Glutamatergic neuron (in vitro differentiated cells): ENCODE results near the gene PGAP3. TPM values are rescaled to one million over a fixed set of nuclear protein-coding genes. Genes with fewer than 3 reads are reported as not detected.

ENCODE experiments used
- DNase-seq: peaks from one replicate; pipeline ENCODE4 v3.0.0; 2022
- H3K27ac Mint-ChIP-seq: one replicate; pipeline ENCODE4 v1.8.0; 2020; ENCODE audit warnings: mild to moderate bottlenecking, mixed read lengths, inconsistent platforms; ENCODE audit not compliant: unreplicated experiment
- H3K27me3 Mint-ChIP-seq: one replicate; pipeline ENCODE4 v1.8.0; 2020; ENCODE audit warnings: mild to moderate bottlenecking, moderate library complexity, mixed read lengths, inconsistent platforms; ENCODE audit not compliant: unreplicated experiment
- H3K36me3 Mint-ChIP-seq: one replicate; pipeline ENCODE4 v1.8.0; 2020; ENCODE audit warnings: mild to moderate bottlenecking, mixed read lengths, inconsistent platforms; ENCODE audit not compliant: unreplicated experiment
- H3K4me1 Mint-ChIP-seq: one replicate; pipeline ENCODE4 v1.8.0; 2020; ENCODE audit warnings: mild to moderate bottlenecking, low read depth, mixed read lengths, inconsistent platforms; ENCODE audit not compliant: unreplicated experiment
- H3K4me3 Mint-ChIP-seq: one replicate; pipeline ENCODE4 v1.8.0; 2020; ENCODE audit warnings: mild to moderate bottlenecking, mixed read lengths, inconsistent platforms; ENCODE audit not compliant: unreplicated experiment
- H3K9me3 Mint-ChIP-seq: one replicate; pipeline ENCODE4 v1.8.0; 2020; ENCODE audit warnings: mild to moderate bottlenecking, moderate library complexity, mixed read lengths, inconsistent platforms; ENCODE audit not compliant: unreplicated experiment
- CTCF ChIP-seq: fragments of 200-600 bp; sonication (generic); IDR thresholded peaks from one replicate; pipeline ENCODE4 v1.5.0; 2021; ENCODE audit not compliant: partially characterized antibody, unreplicated experiment
- total RNA-seq: library from RNA; stranded (reverse); fragmentation: NEBNext Ultra II Directional; extraction: Animal tissue kit (Norgen Biotek cat#: 25700); gene quantifications from one replicate; pipeline ENCODE4 v1.2.1, GENCODE V29; 2021; ENCODE audit not compliant: unreplicated experiment

Gene PGAP3
- total RNA-seq, 1 donor from 2014 or later, result 10.7 TPM

GRCh38 chr17:39627712-39628516 lies 59.9 kb downstream of the PGAP3 start:
- Mint-ChIP-seq H3K9me3 (peaks cover 3% of the 10 kb centered on the region), H3K4me1 (peaks cover 2% of the 10 kb centered on the region), H3K27me3 (peaks cover 17% of the 10 kb centered on the region), H3K4me3 (no peak overlapping the region), H3K27ac (no peak overlapping the region), H3K36me3 (no peaks in the 10 kb centered on the region)
- TF ChIP-seq CTCF, result no peak
- DNase-seq, result no peak

- Mint-ChIP-seq H3K9me3 (peaks cover 4% of the 10 kb centered on the region), H3K4me1 (peaks cover 2% of the 10 kb centered on the region), H3K36me3 (no peaks in the 10 kb centered on the region), H3K4me3 (peak overlapping the region; percentile 81), H3K27ac (no peak overlapping the region), H3K27me3 (peaks cover 17% of the 10 kb centered on the region)
- no peak for TF ChIP-seq CTCF
- DNase-seq, result no peak
Observed at GRCh38 chr17:39627047-39627711, 60.7 kb downstream of the PGAP3 start.

GRCh38 chr17:39626171-39627046 lies 61.4 kb downstream of the PGAP3 start, which contains the start of gene PPP1R1B:
TSS of gene PPP1R1B (plus strand) at chr17:39626952. CDS start at chr17:39627393, 441 bp downstream.
- DNase-seq, result no peak
- Mint-ChIP-seq H3K4me3 (peak within 1 kb of the TSS; percentile 81), H3K27ac (no peak within 1 kb of the TSS), H3K36me3 (no peaks in the 10 kb centered on the region), H3K4me1 (peaks cover 2% of the 10 kb centered on the region), H3K27me3 (peaks cover 17% of the 10 kb centered on the region), H3K9me3 (peaks cover 4% of the 10 kb centered on the region)
- no peak for TF ChIP-seq CTCF

GRCh38 chr17:39625198-39625785 lies 62.6 kb downstream of the PGAP3 start:
- H3K27me3 Mint-ChIP-seq, result peaks cover 11% of the 10 kb centered on the region
- no peaks in the 10 kb centered on the region for H3K36me3 Mint-ChIP-seq
- no peaks in the 10 kb centered on the region for H3K4me1 Mint-ChIP-seq
- H3K9me3 Mint-ChIP-seq, result peaks cover 4% of the 10 kb centered on the region
- H3K27ac Mint-ChIP-seq, result no peak overlapping the region
- no peak overlapping the region for H3K4me3 Mint-ChIP-seq
- no peak for DNase-seq
- TF ChIP-seq CTCF, result no peak
